DND-41 (cell line): Measurements from ENCODE around the gene NEDD1.

ENCODE experiments used
- ATAC-seq: fragments of 200-7000 bp; cut with Tn5 transposase; 3 replicates; pipeline ENCODE4 v1.9.1; 2021; ENCODE audit warnings: low read depth; ENCODE audit not compliant: insufficient read depth
- DNase-seq: peaks from one replicate; pipeline ENCODE4 v3.0.0-alpha.2; 2020
- H2AFZ ChIP-seq: 2 replicates; pipeline ENCODE4 v1.6.0; 2012; ENCODE audit warnings: low read depth, low read length
- H3K27ac ChIP-seq: 2 replicates; pipeline ENCODE4 v1.5.1; 2012; ENCODE audit warnings: low read length, inconsistent platforms
- H3K27me3 ChIP-seq: fragments of 200-600 bp; sonication (generic); 2 replicates; pipeline ENCODE4 v1.6.0; 2012; ENCODE audit warnings: low read length, mild to moderate bottlenecking, inconsistent platforms; ENCODE audit not compliant: insufficient read depth, poor library complexity
- H3K36me3 ChIP-seq: 2 replicates; pipeline ENCODE4 v1.5.1; 2012; ENCODE audit warnings: low read length, inconsistent platforms; ENCODE audit not compliant: insufficient read depth
- H3K4me1 ChIP-seq: 2 replicates; pipeline ENCODE4 v1.5.1; 2012; ENCODE audit warnings: mild to moderate bottlenecking, low read length; ENCODE audit not compliant: insufficient read depth
- H3K4me2 ChIP-seq: 2 replicates; pipeline ENCODE4 v1.6.0; 2012; ENCODE audit warnings: mild to moderate bottlenecking, moderate library complexity, low read length, inconsistent platforms; ENCODE audit not compliant: insufficient read depth
- H3K4me3 ChIP-seq, 2 experiments: fragments of 200-600 bp in 1 of 2; shearing (Covaris generic) in 1 of 2; 2 replicates each; pipeline ENCODE4 v1.5.1; 2012 to 2016; ENCODE audit warnings: inconsistent platforms in 2 of 2, low read length in 2 of 2, mild to moderate bottlenecking in 2 of 2, low read depth in 1 of 2, moderate library complexity in 1 of 2
- H3K79me2 ChIP-seq: 2 replicates; pipeline ENCODE4 v1.6.0; 2012; ENCODE audit warnings: low read length, inconsistent platforms; ENCODE audit not compliant: insufficient read depth
- H3K9ac ChIP-seq: 2 replicates; pipeline ENCODE4 v1.6.0; 2012; ENCODE audit warnings: low read depth, mild to moderate bottlenecking, inconsistent platforms, low read length, moderate library complexity
- H3K9me3 ChIP-seq: 2 replicates; pipeline ENCODE4 v1.5.1; 2012; ENCODE audit warnings: low read length, moderate library complexity, mild to moderate bottlenecking, inconsistent platforms; ENCODE audit not compliant: insufficient read depth, severe bottlenecking
- H4K20me1 ChIP-seq: 2 replicates; pipeline ENCODE4 v1.6.0; 2012; ENCODE audit warnings: low read length; ENCODE audit not compliant: insufficient read depth
- EZH2 ChIP-seq: IDR thresholded peaks from 3 replicates; pipeline ENCODE4 v1.6.1; 2012; ENCODE audit warnings: borderline replicate concordance, low read depth, mild to moderate bottlenecking, moderate library complexity, low read length, inconsistent platforms; ENCODE audit not compliant: severe bottlenecking
- TF ChIP-seq, protein P1 (sequence below): IDR thresholded peaks from 2 replicates; pipeline ENCODE4 v1.5.1; 2012; ENCODE audit warnings: borderline replicate concordance, low read length, moderate library complexity, mild to moderate bottlenecking; ENCODE audit not compliant: poor library complexity, severe bottlenecking; ENCODE audit errors: extremely low read depth

The NEDD1 gene

DNA sequence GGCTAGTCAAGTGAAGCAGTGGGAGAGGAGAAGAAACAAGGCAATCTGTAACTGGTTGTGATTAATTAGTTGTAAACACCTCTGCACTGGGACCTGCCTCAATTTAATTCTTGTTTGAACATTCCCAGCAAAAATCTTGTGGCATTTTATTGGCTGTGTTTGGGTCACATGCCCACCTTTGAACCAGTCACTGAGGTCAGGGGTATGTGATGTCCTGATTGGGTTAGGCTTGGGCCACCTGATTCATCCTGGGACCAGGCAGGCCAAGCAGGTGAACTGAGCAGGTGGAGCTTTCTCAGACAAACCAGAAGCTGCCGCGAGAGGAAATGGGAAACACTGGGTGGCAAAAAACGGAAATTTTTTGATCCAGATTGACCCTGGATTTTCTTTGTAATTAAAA is 72.5 kb downstream of the NEDD1 start:
- no peaks in the 10 kb centered on the region for H3K9me3 ChIP-seq
- no peak overlapping the region for H3K9ac ChIP-seq
- H3K4me3 ChIP-seq, result no peak overlapping the region
- H3K27ac ChIP-seq, result no peak overlapping the region
- DNase-seq, result no peak
- TF ChIP-seq, protein P1, sequence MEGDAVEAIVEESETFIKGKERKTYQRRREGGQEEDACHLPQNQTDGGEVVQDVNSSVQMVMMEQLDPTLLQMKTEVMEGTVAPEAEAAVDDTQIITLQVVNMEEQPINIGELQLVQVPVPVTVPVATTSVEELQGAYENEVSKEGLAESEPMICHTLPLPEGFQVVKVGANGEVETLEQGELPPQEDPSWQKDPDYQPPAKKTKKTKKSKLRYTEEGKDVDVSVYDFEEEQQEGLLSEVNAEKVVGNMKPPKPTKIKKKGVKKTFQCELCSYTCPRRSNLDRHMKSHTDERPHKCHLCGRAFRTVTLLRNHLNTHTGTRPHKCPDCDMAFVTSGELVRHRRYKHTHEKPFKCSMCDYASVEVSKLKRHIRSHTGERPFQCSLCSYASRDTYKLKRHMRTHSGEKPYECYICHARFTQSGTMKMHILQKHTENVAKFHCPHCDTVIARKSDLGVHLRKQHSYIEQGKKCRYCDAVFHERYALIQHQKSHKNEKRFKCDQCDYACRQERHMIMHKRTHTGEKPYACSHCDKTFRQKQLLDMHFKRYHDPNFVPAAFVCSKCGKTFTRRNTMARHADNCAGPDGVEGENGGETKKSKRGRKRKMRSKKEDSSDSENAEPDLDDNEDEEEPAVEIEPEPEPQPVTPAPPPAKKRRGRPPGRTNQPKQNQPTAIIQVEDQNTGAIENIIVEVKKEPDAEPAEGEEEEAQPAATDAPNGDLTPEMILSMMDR, result no peak
- no peak for TF ChIP-seq EZH2
- no peak for ATAC-seq
- no peaks in the 10 kb centered on the region for H3K27me3 ChIP-seq
- H3K36me3 ChIP-seq, result no peaks in the 10 kb centered on the region
- no peak overlapping the region for H2AFZ ChIP-seq
- H3K79me2 ChIP-seq, result no peaks in the 10 kb centered on the region
- H3K4me1 ChIP-seq, result no peaks in the 10 kb centered on the region
- H4K20me1 ChIP-seq, result no peaks in the 10 kb centered on the region
- H3K4me2 ChIP-seq, result no peak overlapping the region

DNA sequence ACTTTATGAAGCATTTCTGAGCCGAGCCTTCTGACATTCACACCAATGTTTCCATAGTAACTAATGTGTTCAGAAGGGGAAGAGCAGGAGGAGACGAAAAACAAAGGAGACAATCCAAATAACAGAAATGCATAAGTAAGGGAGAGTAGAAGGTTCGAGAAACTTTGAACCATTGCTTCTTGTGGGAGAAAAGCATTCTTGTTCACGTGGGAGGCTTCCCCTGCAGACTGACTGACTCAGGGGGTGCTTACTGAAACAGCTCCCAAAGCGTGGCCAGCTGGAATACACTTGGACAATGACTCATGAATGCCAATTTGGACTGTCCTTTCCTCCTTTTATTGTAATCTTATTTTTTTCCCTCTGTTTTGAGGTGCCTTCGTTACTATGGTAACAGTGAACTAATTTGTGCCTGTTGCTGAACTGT is 73.9 kb downstream of the NEDD1 start:
- H3K9ac ChIP-seq, result no peak overlapping the region
- no peak for DNase-seq
- TF ChIP-seq EZH2, result no peak
- TF ChIP-seq, protein P1, result no peak
- H3K79me2 ChIP-seq, result no peaks in the 10 kb centered on the region
- H4K20me1 ChIP-seq, result no peaks in the 10 kb centered on the region
- H3K4me2 ChIP-seq, result no peak overlapping the region
- no peaks in the 10 kb centered on the region for H3K27me3 ChIP-seq
- no peak overlapping the region for H3K4me3 ChIP-seq
- H2AFZ ChIP-seq, result no peak overlapping the region
- ATAC-seq, result no peak
- H3K36me3 ChIP-seq, result no peaks in the 10 kb centered on the region
- H3K4me1 ChIP-seq, result no peaks in the 10 kb centered on the region
- no peaks in the 10 kb centered on the region for H3K9me3 ChIP-seq
- no peak overlapping the region for H3K27ac ChIP-seq

DNA sequence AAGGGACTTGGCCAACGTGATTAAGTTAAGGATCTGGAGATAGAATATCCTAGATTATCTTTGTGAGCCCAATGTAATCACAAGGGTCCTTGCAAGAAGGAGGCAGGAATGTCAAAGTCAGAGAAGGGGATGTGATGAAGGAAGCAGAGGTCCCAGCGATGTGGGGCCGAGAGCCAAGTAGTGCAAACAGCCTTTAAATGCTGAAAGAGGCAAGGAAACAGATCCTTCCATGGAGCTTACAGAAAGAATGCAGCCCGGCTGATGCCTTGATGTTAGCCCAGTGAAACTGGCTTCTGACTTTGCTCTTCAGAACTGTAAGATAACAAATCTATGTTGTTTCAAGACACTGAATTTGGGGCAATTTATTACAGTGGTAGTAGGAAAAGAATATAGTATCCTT is 74.9 kb downstream of the NEDD1 start:
- DNase-seq (no peak), ATAC-seq (no peak)
- no peaks in the 10 kb centered on the region for H3K36me3 ChIP-seq
- no peak overlapping the region for H3K9ac ChIP-seq
- no peaks in the 10 kb centered on the region for H3K4me1 ChIP-seq
- TF ChIP-seq EZH2, result no peak
- TF ChIP-seq, protein P1, result no peak
- no peak overlapping the region for H3K4me2 ChIP-seq
- H4K20me1 ChIP-seq, result no peaks in the 10 kb centered on the region
- no peak overlapping the region for H3K27ac ChIP-seq
- peak overlapping the region; percentile 19; the same call in 1 of the 2 replicates for H2AFZ ChIP-seq
- no peaks in the 10 kb centered on the region for H3K9me3 ChIP-seq
- H3K27me3 ChIP-seq, result no peaks in the 10 kb centered on the region
- no peak overlapping the region for H3K4me3 ChIP-seq
- H3K79me2 ChIP-seq, result no peaks in the 10 kb centered on the region

DNA sequence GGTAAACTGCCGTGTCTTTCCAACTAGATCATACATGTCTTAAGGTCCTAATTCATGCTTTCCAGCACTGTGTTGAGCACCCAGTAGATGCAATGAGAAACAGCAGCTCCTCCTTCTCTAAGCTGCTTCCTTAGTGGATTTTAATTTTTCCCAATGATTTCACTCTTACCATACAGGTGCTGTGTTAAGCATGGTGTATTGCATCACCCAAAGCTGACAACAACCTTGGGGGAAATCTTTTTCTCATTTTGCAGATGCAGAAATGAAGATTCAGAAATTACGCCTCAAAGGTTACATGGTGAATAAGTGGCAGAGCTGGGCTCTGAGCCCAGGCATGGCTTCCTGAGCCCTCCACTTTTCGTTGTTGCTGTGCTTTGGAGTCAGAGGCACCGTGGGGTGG is 75.6 kb downstream of the NEDD1 start:
- Histone ChIP-seq H3K36me3 (no peaks in the 10 kb centered on the region), H3K9ac (no peak overlapping the region), H2AFZ (peak overlapping the region; percentile 23; the same call in 1 of the 2 replicates), H3K4me2 (no peak overlapping the region), H3K4me1 (no peaks in the 10 kb centered on the region), H3K4me3 (no peak overlapping the region), H3K27me3 (no peaks in the 10 kb centered on the region), H3K27ac (no peak overlapping the region), H3K9me3 (no peaks in the 10 kb centered on the region), H4K20me1 (no peaks in the 10 kb centered on the region), H3K79me2 (no peaks in the 10 kb centered on the region)
- DNase-seq (no peak), ATAC-seq (no peak)
- TF ChIP-seq, protein P1, result no peak
- no peak for TF ChIP-seq EZH2
